Ishikawa (cell line): ENCODE measurements around the gene EFHC2.

Experiments
- CEBPB ChIP-seq: IDR thresholded peaks from 2 replicates; pipeline ENCODE4 v1.6.1; 2012
- CREB1 ChIP-seq: IDR thresholded peaks from 2 replicates; pipeline ENCODE4 v1.6.1; 2012; ENCODE audit warnings: low read depth
- EP300 ChIP-seq: IDR thresholded peaks from 2 replicates; pipeline ENCODE4 v1.6.1; 2012; ENCODE audit warnings: borderline replicate concordance
- FOXM1 ChIP-seq: IDR thresholded peaks from 2 replicates; pipeline ENCODE4 v1.6.1; 2012; ENCODE audit warnings: low read depth, borderline replicate concordance
- NFIC ChIP-seq: IDR thresholded peaks from 2 replicates; pipeline ENCODE4 v1.6.1; 2012
- TAF1 ChIP-seq: IDR thresholded peaks from 2 replicates; pipeline ENCODE4 v1.6.1; 2012; ENCODE audit warnings: low read depth, mild to moderate bottlenecking
- TEAD4 ChIP-seq: IDR thresholded peaks from 2 replicates; pipeline ENCODE4 v1.6.1; 2012
- YY1 ChIP-seq: IDR thresholded peaks from 2 replicates; pipeline ENCODE4 v1.6.1; 2012; ENCODE audit warnings: low read depth
- ZBTB7A ChIP-seq: IDR thresholded peaks from 2 replicates; pipeline ENCODE4 v1.6.1; 2012; ENCODE audit warnings: low read depth
- TF ChIP-seq, protein P1 (sequence below): IDR thresholded peaks from 2 replicates; pipeline ENCODE4 v1.6.1; 2012
- TF ChIP-seq, protein P2 (sequence below): IDR thresholded peaks from 2 replicates; pipeline ENCODE4 v1.6.1; 2012

DNA sequence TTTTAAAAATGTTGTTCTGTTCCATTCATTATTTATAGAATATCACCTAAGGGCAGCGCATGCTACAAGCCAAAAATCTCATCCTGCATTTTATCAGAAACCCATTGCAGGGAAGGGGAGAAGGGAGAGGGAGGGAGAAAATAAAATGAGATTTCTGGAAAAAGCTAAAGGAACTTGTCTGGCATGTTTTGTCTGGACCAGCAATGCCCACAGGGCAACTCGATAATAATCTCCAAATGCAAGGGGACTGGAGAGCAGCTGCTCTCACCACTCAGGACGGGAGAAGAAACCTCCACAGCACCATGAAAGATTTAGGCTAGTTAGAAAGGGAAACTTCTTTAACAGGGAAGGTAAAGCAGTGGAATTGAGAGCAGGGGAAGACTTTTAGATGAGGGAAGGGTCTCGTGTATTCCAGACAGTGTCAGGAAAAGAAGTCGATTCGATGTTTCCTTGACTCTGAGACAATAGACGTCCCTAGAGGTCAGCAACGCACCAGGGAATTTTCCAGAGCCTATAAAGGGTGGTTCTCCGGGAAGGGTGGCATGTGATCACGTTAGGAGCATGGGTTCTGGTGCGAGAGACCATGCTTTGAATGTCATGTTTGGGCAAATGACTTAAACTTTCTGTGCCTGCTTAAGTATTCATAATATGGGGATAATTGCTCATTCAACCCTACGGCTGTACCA is 238.1 kb downstream of the EFHC2 start:
- TF ChIP-seq, protein P1, sequence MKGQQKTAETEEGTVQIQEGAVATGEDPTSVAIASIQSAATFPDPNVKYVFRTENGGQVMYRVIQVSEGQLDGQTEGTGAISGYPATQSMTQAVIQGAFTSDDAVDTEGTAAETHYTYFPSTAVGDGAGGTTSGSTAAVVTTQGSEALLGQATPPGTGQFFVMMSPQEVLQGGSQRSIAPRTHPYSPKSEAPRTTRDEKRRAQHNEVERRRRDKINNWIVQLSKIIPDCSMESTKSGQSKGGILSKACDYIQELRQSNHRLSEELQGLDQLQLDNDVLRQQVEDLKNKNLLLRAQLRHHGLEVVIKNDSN = no peak
- TF ChIP-seq TAF1 = no peak
- no peak for TF ChIP-seq FOXM1
- TF ChIP-seq, protein P2, sequence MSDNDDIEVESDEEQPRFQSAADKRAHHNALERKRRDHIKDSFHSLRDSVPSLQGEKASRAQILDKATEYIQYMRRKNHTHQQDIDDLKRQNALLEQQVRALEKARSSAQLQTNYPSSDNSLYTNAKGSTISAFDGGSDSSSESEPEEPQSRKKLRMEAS = no peak
- no peak for TF ChIP-seq CREB1
- TF ChIP-seq EP300 = no peak
- TF ChIP-seq NFIC = no peak
- no peak for TF ChIP-seq YY1
- TF ChIP-seq ZBTB7A = no peak
- TF ChIP-seq TEAD4 = no peak
- TF ChIP-seq CEBPB = no peak
